ENCODE measurements around the gene CDK3.

GRCh38 chr17:76019833-76020467 lies 19.3 kb downstream of the CDK3 start:
- TF ChIP-seq CTCF (IDR thresholded peaks at IDR 0.05; ENCODE audit: extremely low read depth in 1 of 2, insufficient read depth in 1 of 2, low read depth in 1 of 2, low read length in 2 of 2) (no peak), MAX (IDR thresholded peaks at IDR 0.05; ENCODE audit: insufficient read depth, insufficient read length) (no peak), POLR2A (IDR thresholded peaks at IDR 0.05; ENCODE audit: low read depth, low read length) (no peak), POLR2AphosphoS5 (IDR thresholded peaks at IDR 0.05; ENCODE audit: insufficient read depth, low read depth, low read length) (no peak), EZH2 (IDR thresholded peaks at IDR 0.05; ENCODE audit: borderline replicate concordance, low read depth, low read length, severe bottlenecking) (no peak), MYC (IDR thresholded peaks at IDR 0.05; ENCODE audit: low read depth, low read length) (no peak), FOS (IDR thresholded peaks at IDR 0.05; ENCODE audit: borderline replicate concordance, insufficient read depth, low read length) (no peak), JUN (IDR thresholded peaks at IDR 0.05; ENCODE audit: borderline replicate concordance, insufficient read depth, insufficient read length, low read depth) (no peak)
